ENCODE results near the gene DDX24. TPM values are rescaled to one million over a fixed set of nuclear protein-coding genes. Genes with fewer than 3 reads are reported as not detected.

Gene DDX24
- total RNA-seq, 2 donors from 2014 or later, result 102 to 106 TPM

DNA sequence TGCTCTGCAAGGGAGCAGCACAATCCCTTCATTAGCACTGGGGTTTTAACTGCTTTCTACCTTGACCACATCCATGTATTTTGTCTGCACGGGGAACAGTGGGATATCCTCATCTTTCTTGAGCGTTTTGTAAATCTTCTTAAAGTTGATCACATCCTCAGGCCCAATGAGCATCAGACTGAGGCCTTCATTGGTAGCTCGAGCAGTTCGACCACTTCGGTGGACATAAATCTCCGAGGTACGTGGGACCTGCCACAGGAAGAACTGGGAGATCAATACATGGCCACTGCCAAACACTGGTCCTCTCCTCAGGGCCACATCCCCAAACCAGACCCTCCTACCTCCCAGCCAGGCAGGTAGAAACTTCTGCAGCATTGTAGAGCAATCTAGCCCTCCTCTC is 26.1 kb downstream of the DDX24 start:
- intact Hi-C loops (cut with DNase I, micrococcal nuclease), result loop anchor here in 1 of 2 donors (10.0 kb wide), 1 partner anchor 80 kb away; no protein-coding TSS in a partner anchor
- DNase-seq (no peak), ATAC-seq (no peak)

- ATAC-seq, result no peak
- intact Hi-C loops (cut with DNase I, micrococcal nuclease), result loop anchor here in 1 of 2 donors (10.0 kb wide), 1 partner anchor 80 kb away; no protein-coding TSS in a partner anchor
Measured at GRCh38 chr14:94054401-94054800, 26.6 kb downstream of the DDX24 start.

GRCh38 chr14:94052662-94053061 is 28.3 kb downstream of the DDX24 start:
- intact Hi-C loops (cut with DNase I, micrococcal nuclease), result loop anchor here in 1 of 2 donors (10.0 kb wide), 1 partner anchor 82 kb away; no protein-coding TSS in a partner anchor
- no peak for DNase-seq
- ATAC-seq, result no peak

More at GRCh38 chr14:94054401-94054800, 26.6 kb downstream of the DDX24 start:
- DNase-seq, result no peak

DNA sequence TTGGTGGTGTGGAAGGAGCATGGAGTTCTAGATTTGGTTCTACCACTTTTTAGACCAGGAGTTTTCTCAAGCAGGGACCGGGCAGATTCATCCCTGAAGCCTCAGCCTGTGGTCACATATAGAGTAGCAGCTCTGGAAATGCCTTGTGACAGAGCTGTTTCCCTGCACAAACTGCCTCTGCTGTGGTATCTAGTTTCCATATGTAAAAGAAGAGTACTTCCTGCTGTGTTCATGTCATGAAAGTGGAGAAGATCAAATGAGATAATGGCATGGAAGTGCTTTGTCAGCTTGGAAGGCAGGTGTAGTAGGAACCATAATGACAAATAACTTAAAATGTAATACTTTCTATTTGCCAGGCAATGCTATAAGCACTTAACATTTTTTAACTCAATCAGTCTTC is 28.8 kb downstream of the DDX24 start:
- ATAC-seq (no peak), DNase-seq (no peak)
- intact Hi-C loops (cut with DNase I, micrococcal nuclease), result loop anchor here in 1 of 2 donors (10.0 kb wide), 1 partner anchor 83 kb away; no protein-coding TSS in a partner anchor

DNA sequence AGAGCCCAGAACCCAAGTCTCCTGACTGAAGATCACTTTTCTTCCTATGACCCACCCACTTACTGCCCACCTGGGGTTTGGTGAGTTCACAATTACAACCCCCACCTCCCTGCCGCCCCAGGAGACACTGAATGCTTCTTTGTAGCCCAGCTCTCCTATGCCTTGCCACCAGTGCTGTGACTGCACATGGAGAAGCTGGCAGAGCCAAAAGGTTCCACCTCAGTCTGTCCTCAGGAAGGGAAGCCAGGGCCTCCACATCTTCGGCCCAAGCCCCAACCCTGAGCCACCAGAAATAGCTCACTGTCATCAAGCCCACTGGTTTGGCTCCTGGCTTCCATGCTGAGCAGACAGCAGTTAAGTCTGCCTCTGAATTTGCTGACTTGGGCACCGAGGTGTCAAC is 29.2 kb downstream of the DDX24 start:
- intact Hi-C loops (cut with DNase I, micrococcal nuclease), result loop anchor here in 1 of 2 donors (10.0 kb wide), 1 partner anchor 83 kb away; no protein-coding TSS in a partner anchor
- DNase-seq (no peak), ATAC-seq (no peak)

DNA sequence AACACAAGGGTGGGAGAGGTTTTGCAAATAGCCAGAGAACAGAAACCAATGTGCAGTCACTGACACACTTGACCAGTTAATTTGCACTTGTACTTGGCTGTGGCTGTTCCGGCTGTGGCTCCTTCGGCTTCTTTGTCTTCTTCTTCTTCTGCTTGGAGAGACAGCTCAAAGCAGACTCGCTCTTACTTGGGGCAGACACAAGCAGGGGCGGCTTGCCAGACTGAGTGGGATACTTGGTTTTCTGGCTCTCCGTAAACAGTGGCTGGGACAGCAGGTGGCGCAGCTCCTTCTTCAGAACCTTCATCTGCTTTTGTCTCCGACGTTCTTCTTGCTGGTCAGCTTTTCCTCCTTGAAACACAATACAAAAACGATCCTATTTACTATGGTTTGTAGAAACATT is 29.9 kb downstream of the DDX24 start:
- DNase-seq (peak in 1 of 2 donors; percentile 68), ATAC-seq (peak; percentile 69)
- intact Hi-C loops (cut with DNase I, micrococcal nuclease), result loop anchor here in 1 of 2 donors (10.0 kb wide), 1 partner anchor 84 kb away; no protein-coding TSS in a partner anchor

- intact Hi-C loops (cut with DNase I, micrococcal nuclease), result loop anchor here in 1 of 2 donors (10.0 kb wide), 1 partner anchor 84 kb away; no protein-coding TSS in a partner anchor
- ATAC-seq (no peak), DNase-seq (no peak)
Measured at GRCh38 chr14:94050231-94050880, 30.6 kb downstream of the DDX24 start.

DNA sequence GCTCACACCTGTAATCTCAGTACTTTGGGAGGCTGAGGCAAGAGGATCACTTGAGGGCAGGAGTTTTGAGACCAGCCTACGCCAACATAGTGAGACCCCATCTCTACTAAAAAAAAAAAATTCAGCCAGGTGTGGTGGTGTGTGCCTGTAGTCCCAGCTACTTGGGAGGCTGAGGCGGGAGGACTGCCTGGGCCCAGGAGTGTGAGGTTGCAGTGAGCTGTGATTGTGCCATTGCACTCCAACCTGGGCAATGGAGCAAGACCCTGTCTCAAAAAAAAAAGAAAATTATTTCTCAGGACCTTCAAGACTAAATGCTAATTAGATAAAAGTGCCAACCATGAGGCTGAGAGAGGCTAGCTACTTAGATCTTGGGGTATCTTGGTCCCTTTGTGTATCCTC is 31.4 kb downstream of the DDX24 start:
- DNase-seq, result no peak
- intact Hi-C loops (cut with DNase I, micrococcal nuclease), result loop anchor here in 1 of 2 donors (10.0 kb wide), 1 partner anchor 85 kb away; no protein-coding TSS in a partner anchor
- no peak for ATAC-seq

- intact Hi-C loops (cut with DNase I, micrococcal nuclease), result no loop called here
- ATAC-seq (no peak), DNase-seq (no peak)
Measured at GRCh38 chr14:94048691-94049624, 32.0 kb downstream of the DDX24 start.

DNA sequence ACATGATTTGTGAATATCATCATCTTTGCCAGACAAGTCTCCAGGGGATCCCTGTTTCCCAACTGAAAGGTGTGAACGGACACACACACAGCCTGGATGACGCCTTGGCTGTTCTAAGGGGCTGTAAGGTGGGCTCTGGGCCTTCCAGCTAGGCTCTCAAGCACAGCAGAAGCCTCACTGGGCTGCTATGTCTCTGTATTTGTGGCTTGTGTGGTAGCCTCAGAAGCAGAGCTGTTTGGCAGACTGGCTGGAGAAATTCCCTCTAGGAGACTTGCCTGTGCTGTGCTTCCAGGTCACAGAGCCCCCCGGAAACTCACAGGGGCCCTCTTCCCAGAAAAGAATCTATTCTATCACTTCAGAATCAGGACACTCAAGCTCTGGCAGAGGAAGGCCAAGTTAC is 33.4 kb downstream of the DDX24 start:
- ATAC-seq (no peak), DNase-seq (no peak)
- intact Hi-C loops (cut with DNase I, micrococcal nuclease), result no loop called here

DNA sequence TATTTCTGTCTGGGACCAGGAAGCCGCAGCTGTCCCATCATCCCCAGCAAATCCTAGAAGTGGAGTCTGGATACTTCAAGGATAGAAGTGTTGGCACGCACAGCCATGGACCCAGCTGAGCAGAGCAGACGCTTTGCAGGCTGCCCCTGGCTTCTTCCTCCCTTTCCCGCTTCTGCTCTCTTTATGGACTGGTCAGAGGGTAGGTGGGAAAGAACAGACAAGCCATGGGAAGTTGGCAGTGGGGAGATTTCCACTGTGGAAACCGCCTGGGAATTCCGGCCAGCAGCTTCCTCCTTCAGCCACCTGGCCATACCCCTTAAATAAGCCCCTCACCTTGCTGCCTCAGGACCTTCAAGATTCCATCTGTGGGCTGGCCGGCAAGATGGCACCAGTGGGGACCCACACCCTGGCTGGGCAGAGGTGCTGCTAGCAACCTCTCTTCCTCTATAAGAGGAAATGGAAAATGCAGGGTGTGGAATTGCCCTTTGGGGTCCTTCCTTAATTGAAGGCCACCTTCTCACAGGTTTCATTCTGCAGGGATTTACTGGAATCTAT is 34.2 kb downstream of the DDX24 start:
- intact Hi-C loops (cut with DNase I, micrococcal nuclease), result no loop called here
- ATAC-seq (no peak), DNase-seq (no peak)

DNA sequence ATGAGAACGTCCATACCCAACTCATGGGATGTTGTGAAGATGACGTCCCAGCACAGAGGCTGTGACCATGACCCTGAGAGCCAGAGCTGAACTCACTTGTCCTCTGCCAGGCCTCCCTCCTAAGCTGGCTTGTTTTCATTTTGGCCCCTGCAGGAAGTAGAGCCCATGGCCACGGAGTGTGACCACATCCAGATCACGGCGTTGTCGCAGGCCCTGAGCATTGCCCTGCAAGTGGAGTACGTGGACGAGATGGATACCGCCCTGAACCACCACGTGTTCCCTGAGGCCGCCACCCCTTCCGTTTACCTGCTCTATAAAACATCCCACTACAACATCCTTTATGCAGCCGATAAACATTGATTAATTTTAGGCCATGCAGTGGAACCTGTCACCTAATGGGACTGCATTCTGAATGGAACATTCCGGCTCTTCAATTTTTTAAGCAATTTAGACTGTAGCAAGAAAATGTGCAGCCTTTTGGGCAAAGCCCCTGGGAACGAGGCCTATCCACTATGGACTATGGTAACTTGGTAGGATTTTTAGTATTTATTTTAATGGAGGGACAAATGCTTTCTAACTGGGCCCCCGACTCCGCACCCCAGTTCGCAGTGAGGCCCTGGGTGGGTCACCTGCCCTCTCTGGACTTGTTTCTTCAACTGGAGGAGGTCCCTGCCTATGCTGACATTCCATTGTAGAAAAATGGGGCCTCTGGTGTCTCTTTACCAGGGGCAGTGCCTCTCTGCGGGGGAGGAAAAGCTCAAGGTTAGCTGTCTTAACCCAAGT is 35.2 kb downstream of the DDX24 start:
- no peak for ATAC-seq
- no peak for DNase-seq
- intact Hi-C loops (cut with DNase I, micrococcal nuclease), result no loop called here

DNA sequence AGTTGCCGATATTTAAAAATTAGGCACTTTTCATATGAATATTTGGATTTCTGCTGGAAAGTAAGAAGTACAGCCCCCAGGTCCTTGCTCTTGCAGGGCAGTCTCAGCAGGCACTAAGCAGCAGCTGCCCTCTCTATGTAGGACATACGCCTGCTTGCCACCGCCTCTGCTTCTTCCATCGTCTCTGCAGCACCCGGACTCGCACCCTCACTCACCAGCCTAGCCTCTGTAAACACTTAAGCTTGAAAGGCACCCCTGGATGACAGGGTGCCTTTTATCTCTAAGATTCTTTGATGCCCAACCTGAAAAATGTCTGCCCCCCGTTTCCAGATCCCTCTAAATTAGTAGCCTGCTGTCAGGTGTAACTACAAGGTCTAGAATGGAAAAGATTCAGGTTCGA is 35.9 kb downstream of the DDX24 start:
- DNase-seq (no peak), ATAC-seq (no peak)
- intact Hi-C loops (cut with DNase I, micrococcal nuclease), result no loop called here

GRCh38 chr14:94044476-94045091 is 36.4 kb downstream of the DDX24 start:
- DNase-seq (peak in 1 of 2 donors; percentile 19), ATAC-seq (no peak)
- intact Hi-C loops (cut with DNase I, micrococcal nuclease), result no loop called here

DNA sequence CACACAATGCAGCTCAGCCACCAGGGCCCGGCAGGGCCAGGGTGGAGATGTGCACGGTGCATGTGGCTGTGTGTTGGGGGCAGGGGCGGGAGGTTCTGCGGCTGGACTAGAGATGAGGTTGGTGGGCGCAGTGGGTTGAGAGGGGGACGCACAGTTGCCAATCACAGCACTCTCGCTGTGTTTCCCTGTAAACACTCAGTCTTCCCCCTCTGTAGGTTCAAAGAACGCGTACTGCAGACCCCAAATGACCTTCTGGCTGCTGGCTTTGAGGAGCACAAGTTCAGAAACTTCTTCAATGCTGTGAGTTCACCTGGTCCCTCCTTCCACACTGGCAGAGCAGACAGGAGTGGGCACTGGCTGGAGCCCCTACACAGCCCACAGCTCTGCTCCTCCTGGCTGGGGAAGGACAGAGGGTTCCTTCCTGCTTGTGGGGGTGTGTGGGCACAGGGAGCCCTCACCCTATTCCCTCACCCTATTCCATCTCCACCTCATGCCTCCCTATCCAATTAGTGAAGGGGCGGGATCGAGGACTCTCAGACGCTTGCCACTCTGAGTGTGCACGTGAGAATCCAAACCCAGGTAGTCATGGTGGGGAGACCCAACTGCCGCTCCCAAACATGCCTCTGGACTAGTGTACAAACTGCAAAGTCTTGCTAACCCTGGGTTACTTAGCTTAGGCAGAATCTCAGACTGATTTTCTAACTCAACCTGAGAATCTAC is 37.1 kb downstream of the DDX24 start:
- intact Hi-C loops (cut with DNase I, micrococcal nuclease), result no loop called here
- peak; percentile 4 for ATAC-seq
- DNase-seq, result peak in 1 of 2 donors; percentile 11

GRCh38 chr14:94043111-94043755 is 37.8 kb downstream of the DDX24 start:
- peak; percentile 39 for ATAC-seq
- DNase-seq, result no peak
- intact Hi-C loops (cut with DNase I, micrococcal nuclease), result no loop called here

All from left colon (tissue), 2 donors.